KMS-11 (cell line): Measurements from ENCODE around the gene PLD1.

Experiments used
- H2AFZ ChIP-seq: fragments of 200-600 bp; sonication (generic); 2 replicates; pipeline ENCODE4 v1.6.1; 2016; ENCODE audit warnings: antibody characterized with exemption, mixed run types, low read depth
- H3K27ac ChIP-seq: fragments of 200-600 bp; sonication (generic); 2 replicates; pipeline ENCODE4 v1.6.1; 2016; ENCODE audit warnings: mild to moderate bottlenecking, mixed run types
- H3K27me3 ChIP-seq: fragments of 200-600 bp; sonication (generic); 2 replicates; pipeline ENCODE4 v1.6.1; 2017; ENCODE audit warnings: mild to moderate bottlenecking, low read depth, mixed run types, moderate library complexity; ENCODE audit not compliant: insufficient read depth
- H3K36me3 ChIP-seq: fragments of 200-600 bp; sonication (generic); 2 replicates; pipeline ENCODE4 v1.6.1; 2017; ENCODE audit warnings: mild to moderate bottlenecking, mixed run types; ENCODE audit not compliant: insufficient read depth
- H3K4me1 ChIP-seq: fragments of 200-600 bp; sonication (generic); 2 replicates; pipeline ENCODE4 v1.6.1; 2016; ENCODE audit warnings: mild to moderate bottlenecking, low read depth, mixed run types; ENCODE audit not compliant: poor library complexity, severe bottlenecking
- H3K4me2 ChIP-seq: fragments of 200-600 bp; sonication (generic); 2 replicates; pipeline ENCODE4 v1.7.0; 2016; ENCODE audit warnings: mild to moderate bottlenecking, mixed run types
- H3K4me3 ChIP-seq: fragments of 200-600 bp; sonication (generic); IDR thresholded peaks from 2 replicates; pipeline ENCODE4 v1.6.1; 2017; ENCODE audit warnings: low read depth, low read length, mixed read lengths; ENCODE audit not compliant: insufficient read depth
- H3K79me2 ChIP-seq: fragments of 200-600 bp; sonication (generic); 2 replicates; pipeline ENCODE4 v1.6.1; 2016; ENCODE audit warnings: low read depth, mixed run types; ENCODE audit not compliant: insufficient read depth
- H3K9ac ChIP-seq: fragments of 200-600 bp; sonication (generic); 2 replicates; pipeline ENCODE4 v1.6.1; 2016; ENCODE audit warnings: mild to moderate bottlenecking, mixed run types
- H4K20me1 ChIP-seq: fragments of 200-600 bp; sonication (generic); 2 replicates; pipeline ENCODE4 v1.6.1; 2016; ENCODE audit warnings: mild to moderate bottlenecking, mixed run types; ENCODE audit not compliant: insufficient read depth
- CTCF ChIP-seq: fragments of 200-600 bp; sonication (generic); conservative IDR thresholded peaks from 2 replicates; pipeline ENCODE4 v1.6.1; 2017; ENCODE audit warnings: low read depth, mild to moderate bottlenecking, antibody characterized with exemption, low read length, moderate library complexity, mixed read lengths

Gene PLD1

GRCh38 chr3:171600030-171600429 is 210.3 kb downstream of the PLD1 start:
- Histone ChIP-seq H3K27ac (no peak overlapping the region), H3K4me2 (no peak overlapping the region), H4K20me1 (no peaks in the 10 kb centered on the region), H3K36me3 (no peaks in the 10 kb centered on the region), H2AFZ (no peak overlapping the region), H3K4me3 (no peak overlapping the region), H3K27me3 (no peaks in the 10 kb centered on the region), H3K4me1 (no peaks in the 10 kb centered on the region), H3K9ac (no peak overlapping the region), H3K79me2 (no peaks in the 10 kb centered on the region)
- TF ChIP-seq CTCF: no peak

- no peak overlapping the region for H3K4me3 ChIP-seq
- H3K4me2 ChIP-seq: no peak overlapping the region
- no peak overlapping the region for H3K27ac ChIP-seq
- H3K79me2 ChIP-seq: no peaks in the 10 kb centered on the region
- no peaks in the 10 kb centered on the region for H4K20me1 ChIP-seq
- no peak overlapping the region for H3K9ac ChIP-seq
- H3K4me1 ChIP-seq: no peaks in the 10 kb centered on the region
- no peak for TF ChIP-seq CTCF
- H3K36me3 ChIP-seq: no peaks in the 10 kb centered on the region
- H2AFZ ChIP-seq: no peak overlapping the region
- H3K27me3 ChIP-seq: no peaks in the 10 kb centered on the region
These were observed 211.3 kb downstream of the PLD1 start for GRCh38 chr3:171598990-171599389.

GRCh38 chr3:171592786-171593185 is 217.5 kb downstream of the PLD1 start:
- Histone ChIP-seq H3K79me2 (no peaks in the 10 kb centered on the region), H3K27ac (no peak overlapping the region)

GRCh38 chr3:171591070-171591469 is 219.2 kb downstream of the PLD1 start:
- no peaks in the 10 kb centered on the region for H3K4me1 ChIP-seq
- no peak overlapping the region for H3K27ac ChIP-seq
- H3K9ac ChIP-seq: no peak overlapping the region
- no peak overlapping the region for H2AFZ ChIP-seq
- H3K27me3 ChIP-seq: no peaks in the 10 kb centered on the region
- no peaks in the 10 kb centered on the region for H3K36me3 ChIP-seq
- no peaks in the 10 kb centered on the region for H4K20me1 ChIP-seq
- no peak for TF ChIP-seq CTCF
- H3K4me3 ChIP-seq: no peak overlapping the region
- H3K4me2 ChIP-seq: no peak overlapping the region
- H3K79me2 ChIP-seq: no peaks in the 10 kb centered on the region

More at GRCh38 chr3:171592786-171593185, 217.5 kb downstream of the PLD1 start:
- H3K4me1 ChIP-seq: no peaks in the 10 kb centered on the region
- no peaks in the 10 kb centered on the region for H4K20me1 ChIP-seq
- no peak overlapping the region for H3K9ac ChIP-seq
- H3K4me2 ChIP-seq: no peak overlapping the region
- no peak for TF ChIP-seq CTCF
- no peak overlapping the region for H2AFZ ChIP-seq
- no peak overlapping the region for H3K4me3 ChIP-seq
- H3K27me3 ChIP-seq: no peaks in the 10 kb centered on the region
- H3K36me3 ChIP-seq: no peaks in the 10 kb centered on the region

GRCh38 chr3:171586274-171586673 is 224.0 kb downstream of the PLD1 start:
- H3K4me3 ChIP-seq: no peak overlapping the region
- H3K27ac ChIP-seq: no peak overlapping the region
- no peaks in the 10 kb centered on the region for H3K79me2 ChIP-seq
- no peak overlapping the region for H3K4me2 ChIP-seq
- no peaks in the 10 kb centered on the region for H3K4me1 ChIP-seq
- no peaks in the 10 kb centered on the region for H3K27me3 ChIP-seq
- H2AFZ ChIP-seq: no peak overlapping the region
- no peaks in the 10 kb centered on the region for H4K20me1 ChIP-seq
- no peak for TF ChIP-seq CTCF
- H3K9ac ChIP-seq: no peak overlapping the region
- no peaks in the 10 kb centered on the region for H3K36me3 ChIP-seq
